ENCODE data around the gene SPAG8. TPM values are rescaled to one million over a fixed set of nuclear protein-coding genes. Genes with fewer than 3 reads are reported as not detected.

Gene SPAG8
- total RNA-seq, 1 experiment from 2014 or later = 0.29 TPM

- Histone ChIP-seq H3K4me1 (peaks cover 8% of the 10 kb centered on the region; the same call in 1 of the 2 replicates), H3K9me3 (no peaks in the 10 kb centered on the region), H3K36me3 (ENCODE audit: control insufficient read depth, insufficient read depth, low read length) (0 out of 2 replicates have a peak, but pooled peaks cover 1% of the 10 kb centered on the region), H3K27me3 (replicated peaks; ENCODE audit: control insufficient read depth, insufficient read depth, low read length) (no peaks in the 10 kb centered on the region), H3K4me3 (ENCODE audit: low read depth, low read length) (no peak overlapping the region)
- peak; percentile 75 to 77 for DNase-seq
- CTCF ChIA-PET = interaction anchor here (0.5 to 2.5 kb wide), 36 partner anchors 8 to 235 kb away, joined by 3 to 95 read pairs (median 4); partner anchors contain the start of genes ARHGEF39, CCDC107, CREB3 and FAM221B
- Mint-ChIP-seq H3K27ac (ENCODE audit: unreplicated experiment) (no peak overlapping the region), H3K9me3 (ENCODE audit: unreplicated experiment) (no peaks in the 10 kb centered on the region), H3K27me3 (ENCODE audit: insufficient read depth, unreplicated experiment) (no peaks in the 10 kb centered on the region), H3K36me3 (ENCODE audit: insufficient read depth, unreplicated experiment) (no peaks in the 10 kb centered on the region), H3K4me1 (ENCODE audit: low read depth, unreplicated experiment) (peaks cover 4% of the 10 kb centered on the region), H3K4me3 (ENCODE audit: unreplicated experiment) (no peak overlapping the region)
- peak; percentile 80 to 81 for TF ChIP-seq CTCF (IDR thresholded peaks at IDR 0.05; ENCODE audit: insufficient read depth in 1 of 2, low read depth in 1 of 2, low read length in 1 of 2, severe bottlenecking in 1 of 2, unreplicated experiment in 1 of 2)
- no TSS peak for BruUV-seq (replicated peaks)
- POLR2A ChIA-PET = interaction anchor here (0.7 to 0.9 kb wide), 2 partner anchors 23 to 91 kb away, joined by 4 to 5 read pairs; no protein-coding TSS in a partner anchor
- intact Hi-C loops (cut with micrococcal nuclease; ENCODE audit: unreplicated experiment) = loop anchor here (1.0 kb wide), 3 partner anchors 23 to 92 kb away; no protein-coding TSS in a partner anchor
These were observed 21.4 kb downstream of the SPAG8 start for GRCh38 chr9:35790385-35791296.

DNA sequence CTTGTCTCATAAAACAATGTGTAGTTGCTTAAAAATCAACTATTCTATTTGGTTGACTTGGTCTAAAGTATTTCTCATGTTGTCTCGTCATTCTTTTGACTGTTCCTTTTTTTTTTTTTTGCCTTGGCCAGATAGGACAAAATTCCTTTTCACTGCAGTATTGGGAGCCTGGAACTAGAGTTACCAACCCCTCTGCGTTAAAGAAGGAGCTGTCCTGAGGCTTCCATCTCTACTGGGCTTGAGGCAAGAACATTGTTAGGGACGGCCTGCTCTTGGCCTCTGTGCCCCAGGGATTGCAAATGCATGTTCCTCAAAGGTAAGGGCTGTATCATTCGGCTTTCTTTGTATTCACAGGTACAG, 22.1 kb downstream of the SPAG8 start:
- Histone ChIP-seq H3K9me3 (no peaks in the 10 kb centered on the region), H3K4me3 (ENCODE audit: low read depth, low read length) (no peak overlapping the region), H3K27me3 (replicated peaks; ENCODE audit: control insufficient read depth, insufficient read depth, low read length) (no peaks in the 10 kb centered on the region), H3K4me1 (peaks cover 8% of the 10 kb centered on the region; the same call in 1 of the 2 replicates), H3K36me3 (ENCODE audit: control insufficient read depth, insufficient read depth, low read length) (0 out of 2 replicates have a peak, but pooled peaks cover 1% of the 10 kb centered on the region)
- intact Hi-C loops (cut with micrococcal nuclease; ENCODE audit: unreplicated experiment) = loop anchor here (1.0 kb wide), 3 partner anchors 23 to 92 kb away; no protein-coding TSS in a partner anchor
- BruUV-seq (replicated peaks) = no TSS peak
- H3K4me3 Mint-ChIP-seq (ENCODE audit: unreplicated experiment) = no peak overlapping the region
- no peak for TF ChIP-seq CTCF (IDR thresholded peaks at IDR 0.05; ENCODE audit: insufficient read depth in 1 of 2, low read depth in 1 of 2, low read length in 1 of 2, severe bottlenecking in 1 of 2, unreplicated experiment in 1 of 2)
- H3K36me3 Mint-ChIP-seq (ENCODE audit: insufficient read depth, unreplicated experiment) = no peaks in the 10 kb centered on the region
- H3K9me3 Mint-ChIP-seq (ENCODE audit: unreplicated experiment) = no peaks in the 10 kb centered on the region
- peaks cover 4% of the 10 kb centered on the region for H3K4me1 Mint-ChIP-seq (ENCODE audit: low read depth, unreplicated experiment)
- ChIA-PET POLR2A (interaction anchor here (0.7 to 0.9 kb wide), 2 partner anchors 24 to 92 kb away, joined by 4 to 5 read pairs; no protein-coding TSS in a partner anchor), CTCF (interaction anchor here (0.7 to 2.5 kb wide), 27 partner anchors 8 to 236 kb away, joined by 3 to 95 read pairs (median 4); partner anchors contain the start of genes ARHGEF39, CCDC107, CREB3 and FAM221B)
- H3K27ac Mint-ChIP-seq (ENCODE audit: unreplicated experiment) = no peak overlapping the region
- no peaks in the 10 kb centered on the region for H3K27me3 Mint-ChIP-seq (ENCODE audit: insufficient read depth, unreplicated experiment)
- DNase-seq = no peak

GRCh38 chr9:35789541-35789940, 22.5 kb downstream of the SPAG8 start:
- intact Hi-C loops (cut with micrococcal nuclease; ENCODE audit: unreplicated experiment) = no loop called here
- Mint-ChIP-seq H3K4me1 (ENCODE audit: low read depth, unreplicated experiment) (peaks cover 4% of the 10 kb centered on the region), H3K9me3 (ENCODE audit: unreplicated experiment) (no peaks in the 10 kb centered on the region), H3K27me3 (ENCODE audit: insufficient read depth, unreplicated experiment) (no peaks in the 10 kb centered on the region), H3K27ac (ENCODE audit: unreplicated experiment) (no peak overlapping the region), H3K4me3 (ENCODE audit: unreplicated experiment) (no peak overlapping the region), H3K36me3 (ENCODE audit: insufficient read depth, unreplicated experiment) (no peaks in the 10 kb centered on the region)
- no TSS peak for BruUV-seq (replicated peaks)
- no peak overlapping the region for H3K4me3 ChIP-seq (ENCODE audit: low read depth, low read length)
- peaks cover 8% of the 10 kb centered on the region; the same call in 1 of the 2 replicates for H3K4me1 ChIP-seq
- DNase-seq = no peak
- ChIA-PET CTCF (interaction anchor here (0.7 to 2.5 kb wide), 20 partner anchors 9 to 234 kb away, joined by 3 to 95 read pairs (median 4); partner anchors contain the start of genes ARHGEF39, CCDC107, CREB3 and GBA2), POLR2A (interaction anchor here (0.9 kb wide), 1 partner anchor 25 kb away, joined by 5 read pairs; no protein-coding TSS in a partner anchor)
- no peaks in the 10 kb centered on the region for H3K9me3 ChIP-seq
- H3K36me3 ChIP-seq (ENCODE audit: control insufficient read depth, insufficient read depth, low read length) = 0 out of 2 replicates have a peak, but pooled peaks cover 1% of the 10 kb centered on the region
- no peaks in the 10 kb centered on the region for H3K27me3 ChIP-seq (replicated peaks; ENCODE audit: control insufficient read depth, insufficient read depth, low read length)
- no peak for TF ChIP-seq CTCF (IDR thresholded peaks at IDR 0.05; ENCODE audit: insufficient read depth in 1 of 2, low read depth in 1 of 2, low read length in 1 of 2, severe bottlenecking in 1 of 2, unreplicated experiment in 1 of 2)
